ENCODE measurements around the gene OR2F1.

Gene OR2F1, protein sequence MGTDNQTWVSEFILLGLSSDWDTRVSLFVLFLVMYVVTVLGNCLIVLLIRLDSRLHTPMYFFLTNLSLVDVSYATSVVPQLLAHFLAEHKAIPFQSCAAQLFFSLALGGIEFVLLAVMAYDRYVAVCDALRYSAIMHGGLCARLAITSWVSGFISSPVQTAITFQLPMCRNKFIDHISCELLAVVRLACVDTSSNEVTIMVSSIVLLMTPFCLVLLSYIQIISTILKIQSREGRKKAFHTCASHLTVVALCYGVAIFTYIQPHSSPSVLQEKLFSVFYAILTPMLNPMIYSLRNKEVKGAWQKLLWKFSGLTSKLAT

DNA sequence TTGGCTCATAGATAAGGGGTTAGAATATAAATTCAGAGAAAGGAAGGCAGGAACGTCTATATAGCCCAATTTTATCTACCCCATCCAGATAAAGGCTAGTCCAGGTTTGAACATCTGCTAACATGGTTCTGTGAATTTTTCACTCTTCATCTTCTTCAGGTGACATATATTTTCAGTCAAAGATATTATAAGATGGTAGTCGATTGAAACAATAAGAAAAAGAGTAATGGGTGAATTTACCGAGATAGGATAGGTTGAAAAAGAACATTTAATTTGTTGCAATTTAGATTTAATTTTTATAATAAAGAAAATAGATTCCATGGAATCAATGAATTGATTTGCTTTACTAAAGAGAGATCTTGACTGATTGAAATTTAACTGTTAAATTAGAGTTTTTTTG, at the start of gene OR2F1:
Gene OR2F1 (plus strand): TSS at position 301 of the 400 bp plus-strand sequence. CDS start 5,127 bp downstream, outside the sequence.
- DNase-seq (ENCODE audit: low read depth in 1 of 2, low spot score in 1 of 2): no peak

DNA sequence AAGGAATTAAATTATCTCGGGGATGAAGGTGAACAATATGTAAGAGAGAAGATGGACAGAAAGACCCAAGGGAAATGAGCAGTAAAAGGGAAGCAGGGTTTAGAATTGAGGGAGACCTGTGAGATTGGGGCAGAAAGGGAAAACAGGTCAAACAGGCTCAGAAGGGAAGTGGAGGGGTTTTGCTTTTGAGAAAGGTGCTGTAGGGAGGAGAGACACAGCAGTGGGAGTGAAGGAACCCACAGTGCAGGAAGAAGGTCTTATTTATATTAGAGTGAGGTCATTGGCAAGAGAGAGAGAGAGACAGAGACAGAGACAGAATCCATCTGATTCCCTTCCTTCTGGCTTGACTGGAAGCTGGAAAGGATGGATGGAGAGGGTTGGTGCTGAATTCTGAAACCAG, 49.1 kb upstream of the OR2F1 start:
- no peak for DNase-seq (ENCODE audit: low read depth in 1 of 2, low spot score in 1 of 2)

GRCh38 chr7:143906151-143906550, 48.5 kb upstream of the OR2F1 start:
- no peak for DNase-seq (ENCODE audit: low read depth in 1 of 2, low spot score in 1 of 2)

- DNase-seq (ENCODE audit: low read depth in 1 of 2, low spot score in 1 of 2): no peak
Observed at GRCh38 chr7:143906895-143907294, 47.7 kb upstream of the OR2F1 start.

DNA sequence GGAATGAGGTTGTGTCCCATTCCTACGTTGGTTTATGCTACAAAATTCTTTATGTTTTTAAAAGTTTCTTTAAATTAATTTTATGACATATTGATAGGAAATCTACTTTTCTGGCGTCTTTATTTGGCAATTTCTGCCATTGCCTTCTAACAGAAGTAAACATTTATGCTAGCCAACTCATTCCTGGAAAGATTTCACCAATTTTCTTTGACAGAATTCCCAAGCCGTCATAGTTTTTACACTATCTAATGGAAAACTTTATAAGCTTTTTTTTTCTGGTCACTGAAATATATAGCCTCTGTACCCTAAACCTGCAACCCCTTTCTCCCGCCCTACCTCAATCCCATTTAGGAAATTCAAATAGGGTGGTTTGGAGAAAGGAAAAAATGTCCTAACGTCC, 46.5 kb upstream of the OR2F1 start:
- no peak for DNase-seq (ENCODE audit: low read depth in 1 of 2, low spot score in 1 of 2)

GRCh38 chr7:143909863-143910262, 44.8 kb upstream of the OR2F1 start:
- no peak for DNase-seq (ENCODE audit: low read depth in 1 of 2, low spot score in 1 of 2)

GRCh38 chr7:143910473-143911248, 44.0 kb upstream of the OR2F1 start:
- no peak for DNase-seq (ENCODE audit: low read depth in 1 of 2, low spot score in 1 of 2)

DNA sequence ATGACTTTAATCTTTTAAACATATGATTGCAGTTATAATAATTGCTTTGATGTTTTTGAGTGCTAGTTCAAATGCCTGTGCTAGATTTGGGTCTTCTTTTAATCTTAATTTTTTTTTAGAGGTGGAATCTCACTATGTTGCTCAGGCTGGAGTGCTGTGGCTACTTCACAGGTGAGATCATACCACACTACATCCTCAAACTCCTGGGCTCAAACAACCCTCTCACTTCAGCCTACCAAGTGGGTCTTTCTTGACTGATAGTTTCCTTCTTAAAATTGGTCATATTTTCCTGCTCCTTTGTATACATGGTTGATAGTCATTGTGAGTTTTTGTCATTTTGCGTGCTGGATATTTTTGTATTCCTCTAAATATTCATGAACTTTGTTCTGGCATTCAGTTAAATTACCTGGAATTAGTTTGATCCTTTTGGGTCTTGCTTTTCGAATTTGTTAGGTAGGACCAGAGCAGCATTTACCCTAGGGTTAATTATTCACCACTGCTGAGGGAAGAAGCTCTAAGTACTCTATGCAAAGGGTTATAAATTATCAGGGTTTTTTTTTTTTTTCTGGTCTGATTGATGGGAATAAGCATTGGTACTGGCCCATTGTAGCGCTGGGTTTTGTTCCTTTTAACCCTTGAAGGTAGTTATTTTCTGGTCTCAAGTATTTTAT, 40.6 kb upstream of the OR2F1 start:
- no peak for DNase-seq (ENCODE audit: low read depth in 1 of 2, low spot score in 1 of 2)

- no peak for DNase-seq (ENCODE audit: low read depth in 1 of 2, low spot score in 1 of 2)
Observed at GRCh38 chr7:143914938-143915652, 39.5 kb upstream of the OR2F1 start.

DNA sequence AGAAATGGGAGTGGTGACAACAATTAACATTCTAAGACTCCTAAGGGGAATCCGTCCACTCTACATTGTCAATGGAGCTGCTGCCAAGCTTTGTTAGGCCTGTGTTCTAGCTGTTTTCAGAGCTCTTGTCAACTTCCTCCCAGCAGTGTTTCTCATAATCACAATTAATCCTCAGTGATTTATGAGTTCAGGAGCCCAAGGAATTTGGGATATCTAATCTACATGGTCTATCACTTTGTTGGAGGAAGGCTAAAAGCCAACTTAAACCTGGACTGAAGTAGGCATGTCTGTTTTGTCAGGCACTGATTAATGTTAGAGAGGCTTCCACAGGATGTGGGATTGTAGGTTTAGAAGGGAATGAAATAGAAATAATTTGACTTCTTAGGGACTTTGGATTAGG, 29.8 kb upstream of the OR2F1 start:
- no peak for DNase-seq (ENCODE audit: low read depth in 1 of 2, low spot score in 1 of 2)

DNA sequence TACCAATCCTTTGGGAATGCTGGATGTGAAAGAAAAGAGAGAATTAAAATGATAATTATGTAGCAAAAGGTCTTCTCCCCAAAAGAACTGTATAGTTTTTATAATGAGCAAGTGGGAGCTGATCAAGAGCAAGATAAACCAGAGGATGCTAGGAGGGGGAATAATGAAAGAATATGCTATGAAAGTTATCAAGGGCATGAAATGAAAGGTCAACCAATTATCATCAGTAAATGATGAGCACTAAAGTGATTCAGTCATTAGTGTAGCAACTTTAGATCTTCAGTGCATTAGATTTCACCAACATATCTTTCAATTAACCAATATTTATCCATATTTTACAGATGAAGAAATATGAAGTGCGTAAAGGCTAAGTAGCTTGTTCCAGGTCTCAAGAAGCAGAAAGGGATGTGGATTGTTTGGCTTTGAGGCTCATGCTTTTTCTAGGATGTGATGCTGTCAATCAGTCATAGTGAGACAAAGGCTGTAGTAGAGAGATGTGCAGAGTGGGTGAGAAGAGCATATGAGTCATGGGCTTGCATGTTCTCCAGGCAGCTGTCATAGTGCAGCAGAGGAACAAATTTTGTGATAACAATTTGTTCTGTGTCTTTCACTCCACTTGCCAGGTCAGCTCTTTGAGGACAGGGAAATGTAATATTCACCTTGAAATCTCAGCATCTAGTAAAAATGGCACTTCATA, 25.3 kb upstream of the OR2F1 start:
- no peak for DNase-seq (ENCODE audit: low read depth in 1 of 2, low spot score in 1 of 2)

- no peak for DNase-seq (ENCODE audit: low read depth in 1 of 2, low spot score in 1 of 2)
Observed at GRCh38 chr7:143931739-143932138, 22.9 kb upstream of the OR2F1 start.

DNA sequence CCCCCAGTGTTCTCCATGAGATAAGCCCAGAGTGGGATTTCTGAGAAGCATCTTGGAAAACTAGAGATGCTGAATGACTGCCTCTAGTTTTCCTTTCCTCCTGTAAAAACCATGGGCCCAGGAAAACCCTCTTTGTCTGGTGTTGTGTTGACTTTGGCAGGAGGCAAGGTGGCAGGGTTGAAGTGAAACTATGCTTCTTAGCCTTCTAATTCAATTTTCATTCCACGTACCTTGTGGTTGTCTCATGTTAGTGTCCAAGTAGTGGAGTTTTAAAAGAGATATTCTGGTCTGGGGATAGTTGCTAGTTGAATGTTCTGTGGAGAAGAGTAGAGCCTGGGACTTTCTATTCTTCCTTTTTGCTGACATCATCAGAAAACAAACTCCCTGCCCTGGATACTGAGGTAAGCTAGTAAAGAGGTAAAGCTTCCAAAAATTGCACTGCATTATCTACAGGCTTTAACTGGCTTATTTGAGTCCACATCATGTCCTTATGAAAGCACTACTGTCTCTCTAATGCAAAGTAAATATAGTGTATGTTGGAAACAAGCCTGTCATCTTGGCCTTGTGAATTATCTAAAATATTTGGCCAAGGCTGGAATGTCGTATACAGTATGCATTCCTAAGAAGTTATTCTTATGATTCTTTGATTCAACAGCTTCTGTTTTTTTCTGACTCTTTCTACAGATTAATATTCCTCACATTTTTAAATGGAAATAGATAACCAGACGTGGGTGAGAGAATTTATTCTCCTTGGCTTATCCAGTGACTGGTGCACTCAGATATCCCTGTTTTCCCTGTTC, 19.9 kb upstream of the OR2F1 start, which contains the start of gene OR2F2:
Gene OR2F2 (plus strand): TSS at position 708 of the 800 bp plus-strand sequence. CDS start 0 bp downstream, at position 708.
- DNase-seq (ENCODE audit: low read depth in 1 of 2, low spot score in 1 of 2): no peak

GRCh38 chr7:143936087-143937009, 18.3 kb upstream of the OR2F1 start:
- no peak for DNase-seq (ENCODE audit: low read depth in 1 of 2, low spot score in 1 of 2)

DNA sequence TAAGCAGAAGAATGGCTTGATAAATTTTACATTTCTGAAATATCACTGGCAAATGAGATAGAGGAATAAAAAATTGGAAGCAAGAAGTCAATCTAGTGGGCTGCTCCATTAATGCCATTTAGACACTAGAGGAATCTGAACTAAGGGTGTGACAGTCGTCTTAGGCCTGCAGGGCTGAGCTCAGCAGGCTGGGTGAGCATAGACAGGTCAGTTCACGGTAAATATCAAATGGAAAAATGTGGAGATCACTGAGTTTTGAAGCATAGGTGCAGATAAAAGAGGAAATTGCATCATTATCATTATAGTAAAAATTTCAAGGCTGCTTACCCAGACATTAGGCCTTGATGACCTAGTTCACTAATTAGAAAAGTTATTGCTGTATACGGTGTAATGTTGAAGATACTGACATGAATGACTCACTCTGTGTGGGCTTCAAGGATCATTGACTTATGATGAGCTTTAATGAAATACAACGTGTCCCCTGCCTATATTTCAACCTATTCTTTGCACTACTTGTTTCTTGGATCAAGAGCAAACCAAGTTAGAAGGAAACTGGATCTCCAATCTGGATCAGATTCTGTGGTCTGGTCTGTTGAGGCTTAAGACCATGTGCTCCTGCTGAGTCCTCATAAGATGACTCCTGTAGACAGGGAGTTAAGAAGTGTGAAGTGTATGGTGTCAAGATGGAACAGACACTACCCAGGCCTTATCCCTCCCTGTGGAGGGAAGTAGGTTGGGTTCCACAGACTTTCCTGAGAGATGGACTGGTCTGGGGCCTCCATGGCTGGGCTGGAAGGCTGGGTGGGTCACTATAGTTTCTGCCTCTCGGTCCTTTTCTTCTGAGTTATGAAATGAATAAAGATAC, 16.0 kb upstream of the OR2F1 start:
- DNase-seq (ENCODE audit: low read depth in 1 of 2, low spot score in 1 of 2): no peak

GRCh38 chr7:143945423-143945822, 9.2 kb upstream of the OR2F1 start:
- DNase-seq (ENCODE audit: low read depth in 1 of 2, low spot score in 1 of 2): no peak

DNA sequence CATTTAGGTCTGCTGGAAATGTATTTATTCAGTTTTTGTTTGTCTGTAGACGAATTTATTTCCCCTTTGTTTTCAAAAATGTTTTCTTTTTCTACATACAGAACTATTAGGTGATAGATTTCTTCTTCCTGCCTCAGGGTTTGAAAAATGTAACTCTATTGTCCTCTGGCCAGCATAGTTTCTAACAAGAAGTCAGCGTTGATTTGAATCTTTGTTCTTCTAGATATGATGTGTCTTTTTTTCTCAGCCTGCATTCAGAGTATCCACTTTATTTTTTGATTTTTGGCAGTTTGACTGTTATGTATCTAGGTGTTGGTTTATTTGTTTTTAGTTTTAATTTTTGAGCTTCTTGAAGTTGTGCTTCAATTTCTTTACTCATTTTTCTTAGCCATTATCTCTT, 7.5 kb upstream of the OR2F1 start:
- no peak for DNase-seq (ENCODE audit: low read depth in 1 of 2, low spot score in 1 of 2)

DNA sequence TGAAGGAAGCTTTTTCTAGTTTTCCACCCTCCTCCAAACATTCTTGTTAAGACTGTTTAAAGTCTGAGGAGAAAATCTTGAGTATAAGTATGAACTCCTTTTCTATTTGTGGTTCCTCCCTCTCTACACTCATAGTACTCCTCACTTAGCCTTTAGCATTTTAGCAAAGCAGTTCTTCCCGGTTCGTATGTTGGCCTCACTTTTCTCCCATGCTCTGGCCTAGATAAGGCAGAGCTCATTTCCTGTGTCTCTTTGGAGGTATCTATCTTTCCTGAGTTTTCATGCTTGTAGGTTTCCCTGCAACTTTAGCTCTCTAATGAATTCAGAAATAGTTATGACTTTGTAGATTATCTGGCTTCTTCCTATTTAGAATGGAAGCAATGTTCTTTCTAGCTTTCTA, 5.9 kb upstream of the OR2F1 start:
- DNase-seq (ENCODE audit: low read depth in 1 of 2, low spot score in 1 of 2): no peak
